Right hindlimb (tissue), 1 donor: ENCODE data around the gene EXO1.
"Not testable (repeated sequence)": the region's sequence is repeated elsewhere in the genome, so short reads cannot be mapped to it uniquely, and the experiment has no call there.

Experiments
- DNase-seq: peaks from one replicate; pipeline ENCODE4 v3.0.0-alpha.2; 2018

Gene EXO1

DNA sequence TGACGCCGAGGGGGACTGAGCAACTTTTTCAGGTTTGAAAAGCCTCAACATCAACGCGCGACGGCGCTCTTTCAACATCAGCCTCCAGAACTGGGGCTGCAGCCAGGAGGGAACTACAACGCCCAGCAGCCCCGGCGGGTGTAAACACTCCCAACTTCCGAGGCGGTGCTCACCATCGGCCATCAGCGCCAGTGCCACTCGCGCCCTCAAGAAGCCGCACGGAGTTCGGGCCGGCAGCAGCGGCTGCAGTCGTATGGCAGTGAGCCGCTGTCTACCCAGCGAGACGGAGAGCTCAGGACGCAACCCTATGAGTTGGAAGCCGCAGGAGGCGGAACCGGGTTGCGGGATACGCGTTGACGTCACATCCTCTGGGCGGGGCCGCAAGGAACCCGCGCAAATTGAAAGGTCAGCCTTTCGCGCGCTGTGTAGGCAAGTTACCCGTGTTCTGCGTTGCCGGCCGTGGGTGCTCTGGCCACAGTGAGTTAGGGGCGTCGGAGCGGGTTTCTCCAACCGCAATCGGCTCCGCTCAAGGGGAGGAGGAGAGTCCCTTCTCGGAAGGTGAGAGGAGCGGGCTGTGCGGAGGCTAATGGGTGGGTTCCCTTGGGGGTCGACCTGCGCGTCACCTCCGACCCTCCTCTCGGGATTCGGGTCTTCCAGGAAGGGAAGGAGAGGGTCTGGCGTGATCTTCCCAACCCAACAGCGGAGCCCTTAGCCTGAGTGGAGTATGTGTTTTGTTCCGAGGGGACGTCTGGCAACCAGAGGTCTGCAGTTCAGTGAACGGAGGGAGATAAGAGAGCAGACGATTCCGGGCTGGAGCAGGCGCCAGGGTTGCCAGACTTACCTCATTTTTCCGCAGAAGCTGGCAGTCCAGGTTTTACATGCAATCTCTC, at the start of gene EXO1:
EXO1 (plus strand) TSS at position 409 of the 890 bp plus-strand sequence. CDS start 2,222 bp downstream, outside the sequence.
- peak; percentile 96 for DNase-seq

- DNase-seq: no peak
These were observed 48.6 kb upstream of the EXO1 start for GRCh38 chr1:241799416-241799815.

DNA sequence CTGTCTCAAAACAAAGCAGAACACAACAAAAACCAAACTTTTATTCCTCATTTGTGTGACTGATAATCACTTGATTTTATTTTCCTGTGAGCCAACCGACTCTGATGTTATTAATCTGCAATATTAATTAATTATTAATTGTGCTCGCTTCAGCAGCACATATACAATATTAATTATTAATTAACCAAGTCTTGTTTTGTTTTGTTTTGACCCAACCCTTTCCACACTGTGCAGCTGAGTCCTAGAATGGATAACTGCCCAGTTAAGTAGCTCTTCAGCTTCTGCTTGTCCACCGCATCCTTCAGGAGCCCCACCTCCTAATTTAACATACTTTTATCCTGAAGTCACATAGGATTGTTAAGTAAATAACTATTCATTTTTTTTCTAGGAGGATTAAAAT, 47.4 kb upstream of the EXO1 start:
- DNase-seq: no peak

GRCh38 chr1:241802863-241803262, 45.1 kb upstream of the EXO1 start:
- no peak for DNase-seq

- DNase-seq: not testable (repeated sequence)
These were observed 43.3 kb upstream of the EXO1 start for GRCh38 chr1:241804706-241805105.

DNA sequence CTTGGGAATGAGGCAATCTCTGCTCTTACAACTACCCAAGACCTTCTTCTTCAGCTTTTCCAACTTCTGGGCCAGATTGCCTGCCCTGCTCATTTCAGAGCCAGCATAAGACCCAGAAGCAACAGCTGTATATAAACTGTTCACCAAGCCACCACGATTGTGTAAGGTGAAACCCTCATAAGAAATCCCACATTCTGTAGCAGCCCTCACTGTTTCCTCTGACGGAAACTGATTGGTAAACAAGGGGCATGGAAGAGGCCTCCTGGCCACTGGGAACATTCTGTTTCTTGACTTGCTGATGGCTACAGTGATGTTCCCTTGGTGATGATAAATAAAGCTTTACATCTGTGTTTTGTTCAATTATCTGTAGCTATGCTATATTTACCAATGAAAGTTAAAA, 39.7 kb upstream of the EXO1 start:
- no peak for DNase-seq

GRCh38 chr1:241810769-241811405, 37.1 kb upstream of the EXO1 start:
- no peak for DNase-seq

DNA sequence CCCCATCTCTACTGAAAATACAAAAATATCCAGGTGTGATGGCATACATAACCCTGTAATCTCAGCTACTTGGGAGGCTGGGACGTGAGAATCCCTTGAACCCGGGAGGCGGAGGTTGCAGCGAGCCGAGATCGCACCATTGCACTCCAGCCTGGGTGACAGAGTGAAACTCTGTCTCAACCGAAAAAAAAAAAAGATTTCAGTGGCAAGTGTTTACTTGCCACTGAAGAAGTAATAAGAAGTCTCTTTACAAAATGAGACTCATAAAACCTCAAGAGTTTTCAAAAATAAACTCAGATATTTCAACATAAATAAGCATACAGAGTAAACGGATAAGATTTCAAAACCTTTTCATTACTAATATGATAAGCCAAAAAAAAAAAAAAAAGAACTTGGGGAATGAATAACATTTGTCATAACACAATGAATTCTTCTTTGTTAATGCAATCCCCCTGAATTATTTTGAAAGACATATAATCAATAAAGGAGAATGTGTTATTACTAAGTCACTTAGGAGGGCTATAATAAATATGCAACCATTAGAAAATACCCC, 34.2 kb upstream of the EXO1 start:
- no peak for DNase-seq

GRCh38 chr1:241816008-241816407, 32.0 kb upstream of the EXO1 start:
- no peak for DNase-seq

- DNase-seq: no peak
These were observed 30.6 kb upstream of the EXO1 start for GRCh38 chr1:241817331-241817792.

- no peak for DNase-seq
These were observed 29.9 kb upstream of the EXO1 start for GRCh38 chr1:241817956-241818612.

GRCh38 chr1:241819340-241819866, 28.6 kb upstream of the EXO1 start:
- no peak for DNase-seq

DNA sequence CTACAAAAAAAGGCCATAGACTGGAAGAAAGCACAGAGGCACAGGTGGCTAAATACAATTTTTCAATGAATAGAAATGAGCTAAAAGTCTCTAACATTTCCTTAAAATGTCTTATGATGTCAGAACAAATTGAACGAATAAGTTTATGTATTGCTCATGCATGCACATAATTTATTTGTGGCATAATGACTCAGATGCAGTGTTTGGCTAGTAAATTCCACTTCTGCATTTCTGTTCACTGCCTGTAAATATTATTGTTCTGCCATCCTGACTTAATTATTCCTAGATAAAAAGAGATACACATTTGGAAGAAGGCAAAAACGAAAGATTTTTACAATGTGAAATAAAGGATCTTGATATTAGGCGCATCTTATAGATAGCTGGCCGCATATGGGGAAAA, 26.6 kb upstream of the EXO1 start:
- DNase-seq: no peak

DNA sequence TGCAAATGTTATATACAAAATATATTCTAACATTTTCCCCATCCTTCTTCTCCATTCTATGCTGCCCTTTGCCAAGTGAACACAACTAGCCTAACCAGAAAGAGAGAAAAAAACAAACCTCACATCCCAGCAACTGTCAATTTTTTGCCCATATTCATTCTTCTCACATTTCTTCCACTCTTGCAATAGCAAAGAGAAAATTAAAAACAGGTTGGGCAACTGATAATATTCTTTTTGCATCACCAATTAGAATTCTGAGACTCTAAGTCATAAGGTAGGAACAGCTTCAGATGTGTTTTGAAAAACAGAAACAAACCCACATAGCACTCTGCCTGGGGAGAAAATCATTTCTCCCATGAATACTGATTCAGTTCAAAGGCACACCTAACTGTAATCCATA, 25.2 kb upstream of the EXO1 start:
- DNase-seq: no peak

DNA sequence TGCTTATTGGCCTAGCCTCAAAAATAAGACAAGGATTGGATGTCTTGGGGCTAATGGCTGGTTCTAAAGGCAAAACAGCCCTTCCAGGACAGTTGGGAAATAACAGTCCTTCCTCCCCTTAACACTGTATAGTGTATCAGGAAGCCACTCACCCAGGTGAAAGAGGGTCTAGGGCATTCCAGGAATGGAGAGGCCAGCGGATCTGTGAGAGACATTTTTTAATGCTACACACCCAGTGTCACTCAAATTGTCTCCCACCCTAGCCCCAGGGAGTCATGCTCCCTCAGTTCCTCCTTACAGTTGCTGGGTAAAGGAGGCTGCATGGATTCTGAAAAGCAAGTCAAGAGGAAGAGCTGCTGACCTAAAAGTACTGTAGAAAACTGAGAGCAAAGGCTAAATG, 24.1 kb upstream of the EXO1 start:
- DNase-seq: no peak

DNA sequence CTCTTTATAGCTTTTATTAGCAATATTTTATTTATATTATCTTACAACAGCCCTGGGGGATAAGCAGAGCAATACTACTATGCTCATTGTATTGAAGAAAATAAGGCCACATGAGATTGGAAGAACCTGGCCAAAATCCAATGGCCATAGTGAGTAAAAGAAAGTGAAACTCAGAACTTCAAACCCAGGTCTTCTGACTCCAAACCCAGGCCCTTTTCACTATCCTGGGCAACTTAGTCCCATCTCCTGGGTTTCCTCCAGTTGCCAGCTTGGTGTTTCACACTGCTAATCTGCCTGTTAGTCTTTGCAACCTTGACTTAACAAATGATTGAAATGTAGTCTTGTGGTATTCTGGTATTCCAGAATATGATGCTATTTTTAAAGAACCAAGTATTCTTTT, 22.4 kb upstream of the EXO1 start:
- no peak for DNase-seq

- DNase-seq: not testable (repeated sequence)
These were observed 21.4 kb upstream of the EXO1 start for GRCh38 chr1:241826613-241827012.

DNA sequence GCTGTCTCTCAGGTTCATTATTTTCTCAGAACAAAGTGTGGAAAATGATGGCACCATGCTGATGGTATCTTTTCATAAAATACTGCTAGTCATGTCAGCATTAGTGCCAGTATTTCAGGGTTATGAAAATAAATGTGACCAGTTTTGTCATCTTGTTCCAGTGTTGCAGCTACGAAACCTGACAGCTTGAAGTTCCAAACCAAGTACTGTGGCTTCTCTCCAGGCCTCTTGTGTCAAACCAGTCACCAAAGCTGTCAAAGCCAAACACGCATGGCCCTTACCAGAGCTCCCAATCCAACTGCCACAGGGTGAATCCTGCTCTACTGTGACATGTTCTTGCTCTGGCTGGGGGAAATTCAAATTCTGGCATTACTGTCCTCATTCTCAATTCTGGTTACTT, 20.7 kb upstream of the EXO1 start:
- DNase-seq: no peak

DNA sequence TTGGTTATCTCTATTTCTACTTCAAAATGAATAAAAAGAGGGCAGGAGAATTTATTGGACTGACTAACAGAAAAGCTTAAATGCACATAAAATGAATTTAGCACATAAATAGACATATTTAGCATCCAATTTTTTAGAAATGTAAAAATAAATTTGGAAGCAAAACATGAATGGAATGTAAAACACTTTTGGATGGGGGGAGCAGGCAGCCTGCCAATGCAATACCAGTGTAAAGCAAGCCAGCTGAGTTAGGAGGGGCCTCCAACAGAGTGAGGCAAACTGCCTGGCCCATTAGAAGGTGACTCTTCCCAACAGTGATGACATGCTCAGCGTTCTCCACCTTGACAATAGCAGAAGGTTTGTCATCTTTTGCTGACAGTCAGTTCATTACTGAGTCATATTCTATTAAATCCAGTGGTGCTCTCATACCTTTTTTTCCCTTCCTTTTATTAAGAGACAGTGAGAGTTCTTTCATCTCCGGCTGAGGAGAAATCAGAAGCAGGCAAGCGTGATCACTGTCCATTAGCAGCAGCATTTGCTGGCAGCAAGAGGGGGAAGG, 19.5 kb upstream of the EXO1 start:
- DNase-seq: no peak

DNA sequence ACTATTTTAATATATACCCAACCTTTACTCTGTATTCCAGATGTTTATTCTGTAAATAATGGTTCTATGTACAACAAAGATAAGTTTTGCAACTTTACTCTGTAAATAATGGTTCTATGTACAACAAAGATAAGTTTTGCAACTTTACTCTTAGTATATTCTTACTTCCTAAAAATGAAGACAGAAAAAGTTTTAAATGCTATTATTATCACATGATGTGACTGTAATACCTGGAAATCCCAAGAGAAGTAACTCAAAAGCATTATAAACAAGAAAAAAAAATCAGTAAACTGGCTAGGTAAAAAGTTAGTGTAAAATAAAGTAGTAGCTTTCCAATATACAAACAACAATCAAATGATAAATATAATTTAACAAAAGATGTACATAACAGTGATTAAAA, 18.5 kb upstream of the EXO1 start:
- no peak for DNase-seq

DNA sequence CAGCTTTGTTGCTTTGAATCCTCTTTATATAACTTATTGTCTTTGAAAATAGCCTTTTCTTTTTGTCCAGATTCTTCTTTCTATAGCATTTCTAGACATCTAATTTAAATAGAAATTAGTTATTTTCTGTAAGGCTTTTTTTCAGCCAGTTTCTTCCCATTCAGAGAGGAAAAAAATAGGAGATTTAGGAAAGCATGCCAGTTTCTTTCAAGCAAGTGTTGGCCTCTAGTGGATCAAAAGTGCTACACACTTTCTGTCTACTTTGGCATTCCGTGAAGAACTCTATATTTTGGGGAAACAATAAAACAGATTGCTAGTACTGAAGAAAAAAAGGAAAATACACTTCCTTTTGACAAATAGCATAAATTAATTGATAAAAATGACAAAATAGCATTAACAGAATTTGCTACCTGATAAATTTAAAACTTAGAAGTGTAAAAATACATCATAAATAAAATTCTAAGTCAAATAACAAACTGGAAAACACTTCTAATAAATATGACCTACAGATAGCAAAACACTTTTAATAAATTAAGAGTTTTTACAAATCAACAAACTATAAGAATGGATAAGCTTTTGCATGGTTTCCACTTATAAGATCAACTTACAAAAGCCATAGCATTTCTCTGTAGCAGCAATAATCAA, 13.1 kb upstream of the EXO1 start:
- DNase-seq: no peak

DNA sequence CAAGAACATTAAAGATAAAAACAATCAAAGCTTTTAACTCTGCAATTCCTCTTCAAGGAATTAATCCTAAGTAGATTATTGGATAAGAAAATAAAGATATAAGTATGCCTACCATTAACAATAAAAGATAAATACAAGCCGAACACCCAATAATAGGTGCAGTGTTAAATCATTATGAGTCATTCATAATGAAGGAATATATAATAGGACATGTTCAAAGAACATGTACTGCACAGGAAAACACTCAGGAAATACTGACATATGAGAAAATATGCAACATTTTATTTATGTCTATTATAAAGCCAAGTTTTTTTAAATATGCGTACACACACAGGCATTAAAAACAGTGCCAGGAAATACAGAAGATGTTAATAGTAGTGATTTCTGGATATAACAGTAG, 11.1 kb upstream of the EXO1 start:
- DNase-seq: no peak
